Peyer's patch (tissue), 4 donors: ENCODE results near the gene PIEZO1. TPM values are rescaled to one million over a fixed set of nuclear protein-coding genes. Genes with fewer than 3 reads are reported as not detected.
"Not testable (repeated sequence)": the region's sequence is repeated elsewhere in the genome, so short reads cannot be mapped to it uniquely, and the experiment has no call there.

Experiments used
- DNase-seq, 3 donors: peaks; one replicate each; pipeline ENCODE4 v3.0.0-alpha.2; 2017 to 2019
- H3K27ac ChIP-seq, 4 donors: fragments of 200-600 bp; sonication (generic); one replicate each; pipeline ENCODE4 v1.5.1; 2016 to 2019
- H3K27me3 ChIP-seq, 2 donors: fragments of 200-600 bp; sonication (generic); one replicate each; pipeline ENCODE4 v1.5.1; 2019
- H3K36me3 ChIP-seq, 3 donors: fragments of 200-600 bp; sonication (generic); one replicate each; pipeline ENCODE4 v1.5.1; 2016 to 2019
- H3K4me1 ChIP-seq, 4 donors: fragments of 200-600 bp; sonication (generic); one replicate each; pipeline ENCODE4 v1.5.1; 2016 to 2019
- H3K4me3 ChIP-seq, 4 donors: fragments of 200-600 bp; sonication (generic); 1 replicate in 3 of 4; 2 replicates in 1 of 4; pipeline ENCODE4 v1.5.1; 2016 to 2019; ENCODE audit warnings: mild to moderate bottlenecking in 1 of 4
- H3K9me3 ChIP-seq, 4 donors: fragments of 200-600 bp; sonication (generic); one replicate each; pipeline ENCODE4 v1.5.1; 2016 to 2019; ENCODE audit warnings: mild to moderate bottlenecking in 1 of 4
- CTCF ChIP-seq, 6 experiments: fragments of 450-650 bp in 4 of 6; fragments of 200-600 bp in 2 of 6; sonication (generic) in 1 of 6; IDR thresholded peaks; one replicate each; pipeline ENCODE4 v1.5.1; 2017 to 2019; ENCODE audit warnings: antibody characterized with exemption in 6 of 6, mild to moderate bottlenecking in 3 of 6, moderate library complexity in 1 of 6
- POLR2A ChIP-seq, 2 donors: fragments of 450-650 bp; IDR thresholded peaks; one replicate each; pipeline ENCODE4 v1.5.1; 2017; ENCODE audit warnings: antibody characterized with exemption in 2 of 2, mild to moderate bottlenecking in 2 of 2, moderate library complexity in 2 of 2
- total RNA-seq, 4 donors: library from RNA; depleted of rRNA; stranded (reverse); fragments of >200 nt; gene quantifications; one replicate each; pipeline ENCODE4 v1.1.0, GENCODE V29; 2016

Gene PIEZO1
- total RNA-seq, 4 donors from 2014 or later = 76.9 to 218 (median 183) TPM

- peaks cover 0 to 26% (median 9%) of the 10 kb centered on the region in 4 donors for H3K4me1 ChIP-seq
- TF ChIP-seq POLR2A (IDR thresholded peaks at IDR 0.05) = no peak
- no peak for TF ChIP-seq CTCF (IDR thresholded peaks at IDR 0.05)
- H3K36me3 ChIP-seq = no peaks in the 10 kb centered on the region
- no peaks in the 10 kb centered on the region for H3K27me3 ChIP-seq
- DNase-seq = no peak
- no peaks in the 10 kb centered on the region for H3K9me3 ChIP-seq
- no peak overlapping the region for H3K4me3 ChIP-seq
- H3K27ac ChIP-seq = peak overlapping the region in 1 of 4 donors; percentile 35
Observed at GRCh38 chr16:88792668-88793250, 7.7 kb upstream of the PIEZO1 start.

- no peaks in the 10 kb centered on the region for H3K9me3 ChIP-seq
- H3K36me3 ChIP-seq = no peaks in the 10 kb centered on the region
- H3K27ac ChIP-seq = peak overlapping the region in 1 of 4 donors; percentile 59
- no peak for DNase-seq
- TF ChIP-seq POLR2A (IDR thresholded peaks at IDR 0.05) = no peak
- H3K4me1 ChIP-seq = peaks cover 0 to 26% (median 9%) of the 10 kb centered on the region in 4 donors
- H3K4me3 ChIP-seq = no peak overlapping the region
- no peaks in the 10 kb centered on the region for H3K27me3 ChIP-seq
Observed at GRCh38 chr16:88792078-88792550, 7.1 kb upstream of the PIEZO1 start.

GRCh38 chr16:88790312-88791211, 5.5 kb upstream of the PIEZO1 start:
- DNase-seq = peak in 2 of 3 donors; percentile 83 to 86
- Histone ChIP-seq H3K27me3 (no peaks in the 10 kb centered on the region), H3K4me1 (peaks cover 0 to 29% (median 9%) of the 10 kb centered on the region in 4 donors), H3K9me3 (no peaks in the 10 kb centered on the region), H3K36me3 (no peaks in the 10 kb centered on the region), H3K4me3 (peak overlapping the region in 1 of 4 donors; percentile 9), H3K27ac (peak overlapping the region; percentile 37 to 78 (median 65))
- TF ChIP-seq CTCF (IDR thresholded peaks at IDR 0.05) (no peak), POLR2A (IDR thresholded peaks at IDR 0.05) (no peak)

GRCh38 chr16:88789594-88789993, 4.6 kb upstream of the PIEZO1 start:
- DNase-seq = peak in 1 of 3 donors; percentile 44
- TF ChIP-seq POLR2A (IDR thresholded peaks at IDR 0.05) (no peak), CTCF (IDR thresholded peaks at IDR 0.05) (no peak)
- Histone ChIP-seq H3K4me1 (peaks cover 0 to 24% (median 9%) of the 10 kb centered on the region in 4 donors), H3K27ac (peak overlapping the region in 2 of 4 donors; percentile 12 to 78), H3K9me3 (no peaks in the 10 kb centered on the region), H3K27me3 (no peaks in the 10 kb centered on the region), H3K4me3 (no peak overlapping the region), H3K36me3 (no peaks in the 10 kb centered on the region)

GRCh38 chr16:88788749-88789148, 3.7 kb upstream of the PIEZO1 start:
- DNase-seq, H3K9me3 ChIP-seq, H3K36me3 ChIP-seq, H3K27ac ChIP-seq, H3K27me3 ChIP-seq, H3K4me3 ChIP-seq: not testable (repeated sequence)
- H3K4me1 ChIP-seq = peaks cover 0 to 30% (median 8%) of the 10 kb centered on the region in 4 donors

GRCh38 chr16:88787579-88788314, 2.7 kb upstream of the PIEZO1 start:
- Histone ChIP-seq H3K4me1 (peaks cover 0 to 39% (median 14%) of the 10 kb centered on the region in 4 donors), H3K4me3 (no peak overlapping the region), H3K36me3 (no peaks in the 10 kb centered on the region), H3K9me3 (no peaks in the 10 kb centered on the region), H3K27me3 (no peaks in the 10 kb centered on the region), H3K27ac (no peak overlapping the region)
- no peak for DNase-seq
- TF ChIP-seq POLR2A (IDR thresholded peaks at IDR 0.05) (no peak), CTCF (IDR thresholded peaks at IDR 0.05) (no peak)
